GDM1 (cell line): Measurements from ENCODE around the gene LRP4.

ENCODE experiments used
- DNase-seq: peaks from one replicate; lab custom pipeline; 2025; lab: John Stamatoyannopoulos, UW

Gene LRP4

GRCh38 chr11:46894961-46895360 is 23.4 kb downstream of the LRP4 start:
- DNase-seq, result no peak

GRCh38 chr11:46894506-46894905 is 23.8 kb downstream of the LRP4 start:
- DNase-seq, result no peak

GRCh38 chr11:46892838-46893237 is 25.5 kb downstream of the LRP4 start:
- DNase-seq, result no peak

GRCh38 chr11:46892109-46892508 is 26.2 kb downstream of the LRP4 start:
- DNase-seq, result no peak

- DNase-seq, result no peak
Measured at GRCh38 chr11:46890665-46891064, 27.7 kb downstream of the LRP4 start.

GRCh38 chr11:46889689-46890475 is 28.5 kb downstream of the LRP4 start:
- DNase-seq, result peak; percentile 33

GRCh38 chr11:46889251-46889650 is 29.1 kb downstream of the LRP4 start:
- no peak for DNase-seq

GRCh38 chr11:46888636-46889035 is 29.7 kb downstream of the LRP4 start:
- DNase-seq, result no peak

GRCh38 chr11:46886211-46886610 is 32.1 kb downstream of the LRP4 start:
- no peak for DNase-seq

GRCh38 chr11:46879056-46879585 is 39.2 kb downstream of the LRP4 start:
- no peak for DNase-seq

GRCh38 chr11:46877580-46877979 is 40.8 kb downstream of the LRP4 start:
- no peak for DNase-seq

GRCh38 chr11:46876471-46876870 is 41.9 kb downstream of the LRP4 start:
- DNase-seq, result no peak

GRCh38 chr11:46874586-46874985 is 43.8 kb downstream of the LRP4 start:
- DNase-seq, result no peak

GRCh38 chr11:46868912-46869311 is 49.4 kb downstream of the LRP4 start:
- no peak for DNase-seq

GRCh38 chr11:46865340-46865739 is 53.0 kb downstream of the LRP4 start:
- DNase-seq, result no peak

GRCh38 chr11:46860218-46860617 is 58.1 kb downstream of the LRP4 start:
- no peak for DNase-seq

GRCh38 chr11:46858920-46859546 is 59.3 kb downstream of the LRP4 start:
- no peak for DNase-seq

- DNase-seq, result no peak
Measured at GRCh38 chr11:46857666-46858065, 60.7 kb downstream of the LRP4 start.

- no peak for DNase-seq
Measured at GRCh38 chr11:46856605-46857343, 61.6 kb downstream of the LRP4 start.

- no peak for DNase-seq
Measured at GRCh38 chr11:46855863-46856262, 62.5 kb downstream of the LRP4 start.

- no peak for DNase-seq
Measured at GRCh38 chr11:46855167-46855566, 63.2 kb downstream of the LRP4 start.

- no peak for DNase-seq
Measured at GRCh38 chr11:46850829-46851380, 67.4 kb downstream of the LRP4 start.
